Naive thymus-derived CD8-positive, alpha-beta T cell (primary cell): ENCODE measurements around the gene SOBP. TPM values are rescaled to one million over a fixed set of nuclear protein-coding genes. Genes with fewer than 3 reads are reported as not detected.

Source experiments
- ATAC-seq, 2 donors: fragments of 150-1000 bp; cut with Tn5 transposase in 1 of 2; sonication (Bioruptor Pico), chemical (Tn5 transposase) in 1 of 2; 1 replicate in 1 of 2; 2 replicates in 1 of 2; pipeline ENCODE4 v1.10.0; 2021; ENCODE audit warnings: mild to moderate bottlenecking in 2 of 2, moderate library complexity in 2 of 2
- POLR2A ChIA-PET: fragments of 350-600 bp; sonication (Branson Sonifier 250); formaldehyde crosslinking; loops from one replicate; lab custom pipeline; 2021; ENCODE audit warnings: antibody characterized with exemption; lab: Charles Lee
- DNase-seq, 10 donors: peaks; one replicate each; pipeline versions ENCODE4 v3.0.0 to v3.0.0-alpha.2; 2020 to 2022
- H3K27ac Mint-ChIP-seq, 10 donors: one replicate each; pipeline ENCODE4 v1.8.0; 2020 to 2022; ENCODE audit warnings: mild to moderate bottlenecking in 10 of 10, mixed read lengths in 10 of 10, moderate library complexity in 4 of 10, inconsistent platforms in 1 of 10
- H3K27me3 Mint-ChIP-seq, 5 donors: one replicate each; pipeline ENCODE4 v1.8.0; 2021 to 2022; ENCODE audit warnings: mixed read lengths in 5 of 5
- H3K36me3 Mint-ChIP-seq, 3 donors: one replicate each; pipeline ENCODE4 v1.8.0; 2020 to 2022; ENCODE audit warnings: mixed read lengths in 3 of 3, mild to moderate bottlenecking in 2 of 3, inconsistent platforms in 1 of 3
- H3K4me1 Mint-ChIP-seq, 4 donors: one replicate each; pipeline ENCODE4 v1.8.0; 2021 to 2022; ENCODE audit warnings: mixed read lengths in 4 of 4
- H3K4me3 Mint-ChIP-seq, 10 donors: one replicate each; pipeline ENCODE4 v1.8.0; 2020 to 2022; ENCODE audit warnings: mild to moderate bottlenecking in 10 of 10, mixed read lengths in 10 of 10, moderate library complexity in 6 of 10, inconsistent platforms in 1 of 10
- H3K9me3 Mint-ChIP-seq, 9 donors: one replicate each; pipeline ENCODE4 v1.8.0; 2020 to 2022; ENCODE audit warnings: mixed read lengths in 9 of 9, mild to moderate bottlenecking in 3 of 9, inconsistent platforms in 1 of 9, moderate library complexity in 1 of 9
- polyA plus RNA-seq, 3 donors: library from polyadenylated mRNA; unstranded; fragments of 300-500 nt; fragmentation: Illumina TruSeq; gene quantifications; one replicate each; pipeline ENCODE4 v1.2.3, GENCODE V29; 2021
- total RNA-seq, 8 experiments: library from RNA in 2 of 8; stranded (reverse) in 2 of 8; gene quantifications; one replicate each; pipeline ENCODE4 v1.2.3 and lab custom pipeline; 2021 to 2026

The SOBP gene
- total and polyA plus RNA-seq, 5 experiments from 2014 or later: 0.05 to 1.4 (median 0.39) TPM

DNA sequence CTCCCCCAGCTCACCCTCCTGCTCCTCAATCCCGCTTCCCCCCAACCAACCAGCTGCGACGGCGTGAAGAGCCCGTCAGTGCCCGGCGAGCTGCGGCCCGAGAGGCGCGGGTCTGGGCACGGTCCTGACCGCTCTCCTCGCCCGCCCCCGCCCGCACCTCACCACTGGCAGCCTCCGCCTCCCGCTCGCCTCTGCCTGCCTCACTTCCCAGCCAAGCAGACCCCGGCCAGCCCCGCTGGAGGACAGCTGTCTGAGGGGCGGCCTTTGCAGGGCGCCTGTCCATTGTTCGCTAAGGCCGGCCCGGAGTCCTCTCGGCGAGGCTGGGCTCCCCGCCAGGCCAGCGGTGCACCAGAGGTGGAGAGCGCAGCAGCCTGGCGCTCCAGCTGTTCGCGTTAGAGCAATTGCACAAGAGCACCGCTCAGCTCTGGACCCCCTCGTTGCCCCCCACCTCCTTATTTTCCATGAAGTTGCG lies 1.3 kb downstream of the SOBP start:
- Mint-ChIP-seq H3K27me3 (peaks cover 28 to 44% (median 32%) of the 10 kb centered on the region in 5 donors), H3K4me1 (peaks cover 13 to 32% (median 25%) of the 10 kb centered on the region in 4 donors), H3K9me3 (peaks cover 0 to 1% (median 0%) of the 10 kb centered on the region in 9 donors), H3K36me3 (no peaks in the 10 kb centered on the region), H3K27ac (no peak overlapping the region), H3K4me3 (peak overlapping the region; percentile 84 to 93 (median 88))
- ATAC-seq (no peak), DNase-seq (peak in 4 of 10 donors; percentile 4 to 16 (median 13))
- POLR2A ChIA-PET: interaction anchor here (1.6 to 4.1 kb wide), 2 partner anchors 31 to 129 kb away, joined by 4 to 28 read pairs; partner anchors contain the start of gene PDSS2

GRCh38 chr6:107491760-107492660 lies 2.1 kb downstream of the SOBP start:
- ATAC-seq (no peak), DNase-seq (no peak)
- peaks cover 20 to 37% (median 25%) of the 10 kb centered on the region in 5 donors for H3K27me3 Mint-ChIP-seq
- peaks cover 0 to 1% (median 0%) of the 10 kb centered on the region in 9 donors for H3K9me3 Mint-ChIP-seq
- no peak overlapping the region for H3K27ac Mint-ChIP-seq
- H3K4me3 Mint-ChIP-seq: peak overlapping the region; percentile 84 to 93 (median 88)
- POLR2A ChIA-PET: interaction anchor here (1.6 to 4.1 kb wide), 2 partner anchors 32 to 128 kb away, joined by 4 to 28 read pairs; partner anchors contain the start of gene PDSS2
- no peaks in the 10 kb centered on the region for H3K36me3 Mint-ChIP-seq
- peaks cover 13 to 32% (median 25%) of the 10 kb centered on the region in 4 donors for H3K4me1 Mint-ChIP-seq

GRCh38 chr6:107493158-107494057 lies 3.5 kb downstream of the SOBP start:
- ATAC-seq (no peak), DNase-seq (no peak)
- no peak overlapping the region for H3K4me3 Mint-ChIP-seq
- no peaks in the 10 kb centered on the region for H3K9me3 Mint-ChIP-seq
- H3K27ac Mint-ChIP-seq: no peak overlapping the region
- no peaks in the 10 kb centered on the region for H3K36me3 Mint-ChIP-seq
- peaks cover 8 to 25% (median 19%) of the 10 kb centered on the region in 4 donors for H3K4me1 Mint-ChIP-seq
- POLR2A ChIA-PET: no interaction called here
- peaks cover 13 to 28% (median 17%) of the 10 kb centered on the region in 5 donors for H3K27me3 Mint-ChIP-seq

- Mint-ChIP-seq H3K27ac (no peak overlapping the region), H3K27me3 (peaks cover 7 to 27% (median 10%) of the 10 kb centered on the region in 5 donors), H3K9me3 (no peaks in the 10 kb centered on the region), H3K4me3 (no peak overlapping the region), H3K4me1 (peaks cover 2 to 16% (median 12%) of the 10 kb centered on the region in 4 donors), H3K36me3 (no peaks in the 10 kb centered on the region)
- DNase-seq: no peak
- POLR2A ChIA-PET: no interaction called here
- no peak for ATAC-seq
These were observed 5.3 kb downstream of the SOBP start for GRCh38 chr6:107495196-107495643.

DNA sequence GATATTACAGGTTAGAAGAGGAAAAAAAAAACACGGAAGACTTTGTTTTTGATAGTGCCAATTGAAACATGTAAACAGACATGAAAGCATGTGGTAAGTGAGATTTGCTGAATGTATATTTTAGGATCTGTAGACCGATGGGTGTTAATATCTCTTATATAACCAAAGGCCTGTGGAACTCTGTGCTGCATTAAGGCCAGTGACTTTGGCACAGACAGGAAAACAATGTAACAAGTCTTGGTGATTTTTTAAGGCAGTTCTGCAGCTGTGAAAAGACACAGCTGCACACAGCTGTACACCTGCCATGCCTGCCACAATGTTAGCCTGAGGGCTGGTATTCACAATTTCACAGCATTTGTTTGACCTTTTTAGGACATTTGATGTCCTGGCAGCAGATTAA lies 6.1 kb downstream of the SOBP start:
- Mint-ChIP-seq H3K4me1 (peaks cover 2 to 11% (median 7%) of the 10 kb centered on the region in 4 donors), H3K27ac (no peak overlapping the region), H3K27me3 (peaks cover 4 to 23% (median 7%) of the 10 kb centered on the region in 5 donors), H3K9me3 (peaks cover 0 to 2% (median 0%) of the 10 kb centered on the region in 9 donors), H3K4me3 (no peak overlapping the region), H3K36me3 (no peaks in the 10 kb centered on the region)
- no peak for DNase-seq
- ATAC-seq: no peak
- POLR2A ChIA-PET: no interaction called here

DNA sequence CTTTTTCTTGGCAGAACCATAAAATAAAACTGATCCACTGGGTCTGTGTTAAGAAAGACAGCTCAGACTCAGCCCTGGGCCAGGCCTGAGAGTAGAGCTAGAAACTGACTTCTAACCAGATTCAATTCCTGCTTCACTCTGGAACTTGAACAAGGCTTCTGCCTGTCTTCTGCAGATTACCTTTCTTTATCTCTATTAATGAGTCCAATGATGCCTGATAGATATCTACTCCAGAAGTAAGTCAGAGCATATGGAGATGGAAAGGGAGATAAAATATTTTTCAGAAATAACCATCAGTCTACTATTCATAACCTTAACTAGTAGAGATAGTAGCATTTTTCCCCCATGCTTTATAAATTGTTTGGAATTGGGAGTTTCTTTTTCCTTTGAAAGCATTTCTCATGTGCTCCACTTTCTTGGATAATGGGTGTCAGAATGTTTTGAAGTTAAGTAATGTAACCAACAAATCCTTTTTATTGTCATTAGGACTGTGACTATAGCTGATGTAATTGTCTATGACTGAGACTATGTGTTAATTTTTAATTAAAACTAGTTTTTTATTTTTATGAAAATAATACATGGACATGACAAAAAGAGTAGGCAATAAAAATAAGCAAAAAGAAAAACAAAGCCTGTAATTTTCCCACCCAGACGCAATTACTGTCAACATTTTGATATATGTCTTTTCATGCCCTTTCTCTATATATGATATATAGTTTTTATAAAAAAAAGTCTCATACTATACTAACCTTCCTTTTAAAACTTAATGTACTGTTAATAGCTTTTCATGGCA lies 7.2 kb downstream of the SOBP start:
- ATAC-seq (no peak), DNase-seq (no peak)
- POLR2A ChIA-PET: no interaction called here
- H3K4me3 Mint-ChIP-seq: no peak overlapping the region
- no peak overlapping the region for H3K27ac Mint-ChIP-seq
- no peaks in the 10 kb centered on the region for H3K36me3 Mint-ChIP-seq
- peaks cover 0 to 2% (median 0%) of the 10 kb centered on the region in 9 donors for H3K9me3 Mint-ChIP-seq
- H3K4me1 Mint-ChIP-seq: peaks cover 0 to 3% (median 1%) of the 10 kb centered on the region in 4 donors
- H3K27me3 Mint-ChIP-seq: peaks cover 1 to 31% (median 9%) of the 10 kb centered on the region in 5 donors

DNA sequence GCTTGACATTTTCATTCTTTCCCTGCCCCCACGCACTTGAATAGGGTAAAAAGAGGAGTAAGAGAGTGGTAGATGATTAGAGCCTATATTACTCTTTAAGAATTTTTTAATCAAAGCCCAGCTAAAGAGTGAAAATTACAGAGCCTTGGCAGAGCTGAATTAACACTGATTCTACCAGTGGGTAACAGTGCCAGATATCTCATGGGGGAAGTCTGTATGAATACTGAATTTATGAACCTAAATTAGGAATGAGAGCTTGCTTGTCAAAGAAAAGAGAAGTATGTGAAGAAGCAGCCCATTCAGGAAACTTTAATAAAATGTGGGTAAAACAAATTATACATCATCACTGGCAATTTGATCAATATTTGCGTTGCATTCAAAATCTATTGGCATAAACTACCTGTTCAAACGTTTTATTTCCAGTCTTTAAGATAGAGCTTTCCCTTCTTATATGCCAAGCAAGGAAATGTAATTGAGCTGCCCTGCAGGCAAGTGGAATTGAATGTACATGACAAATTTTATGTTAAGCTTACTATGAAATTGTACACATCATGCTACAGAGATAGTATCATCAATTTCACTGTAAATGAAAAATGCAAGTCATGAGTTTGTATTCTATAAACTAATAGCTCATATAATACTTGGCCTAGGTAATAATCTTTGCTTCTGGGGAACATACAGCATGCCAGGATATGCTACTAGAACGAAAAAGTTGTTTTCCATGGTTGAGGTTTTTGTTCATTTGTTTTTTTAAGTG lies 14.5 kb downstream of the SOBP start:
- DNase-seq (no peak), ATAC-seq (no peak)
- Mint-ChIP-seq H3K27me3 (peaks cover 1 to 20% (median 7%) of the 10 kb centered on the region in 5 donors), H3K4me3 (no peak overlapping the region), H3K9me3 (peaks cover 0 to 2% (median 0%) of the 10 kb centered on the region in 9 donors), H3K4me1 (no peaks in the 10 kb centered on the region), H3K27ac (no peak overlapping the region), H3K36me3 (peaks cover 0 to 2% (median 0%) of the 10 kb centered on the region in 3 donors)
- POLR2A ChIA-PET: interaction anchor here (0.6 kb wide), 1 partner anchor 22 kb away, joined by 3 read pairs; no protein-coding TSS in a partner anchor

- H3K4me1 Mint-ChIP-seq: no peaks in the 10 kb centered on the region
- peaks cover 1 to 20% (median 7%) of the 10 kb centered on the region in 5 donors for H3K27me3 Mint-ChIP-seq
- H3K36me3 Mint-ChIP-seq: peaks cover 0 to 2% (median 0%) of the 10 kb centered on the region in 3 donors
- POLR2A ChIA-PET: no interaction called here
- no peak overlapping the region for H3K4me3 Mint-ChIP-seq
- DNase-seq (no peak), ATAC-seq (no peak)
- no peaks in the 10 kb centered on the region for H3K9me3 Mint-ChIP-seq
- no peak overlapping the region for H3K27ac Mint-ChIP-seq
These were observed 16.2 kb downstream of the SOBP start for GRCh38 chr6:107506145-107506544.

- peaks cover 0 to 7% (median 0%) of the 10 kb centered on the region in 9 donors for H3K9me3 Mint-ChIP-seq
These were observed 19.6 kb downstream of the SOBP start for GRCh38 chr6:107509506-107509905.

GRCh38 chr6:107510108-107510507 lies 20.2 kb downstream of the SOBP start:
- Mint-ChIP-seq H3K36me3 (peaks cover 0 to 11% (median 9%) of the 10 kb centered on the region in 3 donors), H3K27me3 (peaks cover 0 to 6% (median 0%) of the 10 kb centered on the region in 5 donors), H3K4me3 (no peak overlapping the region), H3K4me1 (no peaks in the 10 kb centered on the region), H3K9me3 (peaks cover 0 to 13% (median 5%) of the 10 kb centered on the region in 9 donors), H3K27ac (no peak overlapping the region)
- POLR2A ChIA-PET: no interaction called here
- ATAC-seq: no peak
- no peak for DNase-seq

More at GRCh38 chr6:107509506-107509905, 19.6 kb downstream of the SOBP start:
- ATAC-seq: no peak
- H3K4me3 Mint-ChIP-seq: no peak overlapping the region
- H3K27ac Mint-ChIP-seq: no peak overlapping the region
- POLR2A ChIA-PET: no interaction called here
- DNase-seq: no peak
- H3K36me3 Mint-ChIP-seq: peaks cover 0 to 6% (median 5%) of the 10 kb centered on the region in 3 donors
- H3K4me1 Mint-ChIP-seq: no peaks in the 10 kb centered on the region
- peaks cover 0 to 5% (median 2%) of the 10 kb centered on the region in 5 donors for H3K27me3 Mint-ChIP-seq

DNA sequence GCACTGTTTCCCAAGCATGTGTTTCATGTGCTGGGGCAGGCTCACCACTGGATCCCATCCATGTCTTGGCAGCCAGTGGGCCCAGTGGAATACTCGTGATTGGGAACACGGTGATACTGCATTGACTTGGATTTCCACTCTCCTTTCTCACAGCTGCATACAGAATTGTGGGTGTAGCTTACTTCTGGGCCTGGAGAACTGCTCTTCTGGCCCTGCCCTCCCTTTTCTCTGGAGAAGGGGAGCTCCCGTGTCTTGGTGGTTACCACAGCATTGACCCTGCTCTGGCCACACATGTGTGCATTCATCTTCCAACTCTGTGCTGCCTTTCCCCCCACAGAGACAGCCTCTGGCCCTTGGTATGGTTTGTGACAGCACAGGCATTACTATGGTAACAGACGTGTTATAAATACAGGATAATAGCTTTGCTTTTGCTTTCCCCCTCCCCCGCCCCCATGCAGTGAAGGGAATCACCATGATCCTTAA lies 21.6 kb downstream of the SOBP start:
- ATAC-seq: no peak
- Mint-ChIP-seq H3K27ac (no peak overlapping the region), H3K4me1 (no peaks in the 10 kb centered on the region), H3K36me3 (peaks cover 0 to 22% (median 15%) of the 10 kb centered on the region in 3 donors), H3K9me3 (peaks cover 5 to 27% (median 14%) of the 10 kb centered on the region in 9 donors), H3K4me3 (no peak overlapping the region), H3K27me3 (peaks cover 0 to 8% (median 0%) of the 10 kb centered on the region in 5 donors)
- POLR2A ChIA-PET: no interaction called here
- no peak for DNase-seq
